ENCODE data around the gene KIAA0825. TPM values are rescaled to one million over a fixed set of nuclear protein-coding genes. Genes with fewer than 3 reads are reported as not detected.

The KIAA0825 gene
- polyA plus RNA-seq, 1 donor from 2014 or later: 5.1 TPM

DNA sequence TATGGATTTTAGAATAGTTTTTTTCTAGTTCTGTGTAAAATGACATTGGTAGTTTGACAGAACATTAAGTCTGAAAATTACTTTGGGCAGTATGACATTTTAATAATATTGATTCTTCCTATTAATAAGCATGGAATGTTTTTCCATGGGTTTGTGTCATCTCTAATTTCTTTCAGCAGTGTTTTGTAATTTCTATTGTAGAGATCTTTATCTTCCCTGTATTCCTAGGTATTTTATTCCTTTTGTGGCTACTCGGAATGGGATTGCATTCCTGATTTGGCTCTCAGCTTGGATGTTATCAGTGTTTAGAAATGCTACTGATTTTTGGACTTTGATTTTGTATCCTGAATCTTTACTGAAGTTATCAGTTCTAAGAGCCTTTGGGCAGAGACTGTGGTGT, 420.4 kb downstream of the KIAA0825 start:
- no peaks in the 10 kb centered on the region for H3K27me3 ChIP-seq (ENCODE audit: insufficient read depth, low read depth, low read length)
- no peak overlapping the region for H3K27ac ChIP-seq (ENCODE audit: low read length)
- no peaks in the 10 kb centered on the region for H4K20me1 ChIP-seq (ENCODE audit: insufficient read depth)
- no peaks in the 10 kb centered on the region for H3F3A ChIP-seq (ENCODE audit: insufficient read depth, low read length, poor library complexity, severe bottlenecking)
- TF ChIP-seq RAD21 (conservative IDR thresholded peaks at IDR 0.05) (no peak), TAF1 (IDR thresholded peaks at IDR 0.05; ENCODE audit: low read depth) (no peak), EZH2 (IDR thresholded peaks at IDR 0.05; ENCODE audit: borderline replicate concordance, insufficient read depth, low read length, poor library complexity, severe bottlenecking) (no peak), EP300 (conservative IDR thresholded peaks at IDR 0.05; ENCODE audit: poor library complexity, severe bottlenecking) (no peak), POLR2AphosphoS5 (IDR thresholded peaks at IDR 0.05) (no peak), MXI1 (conservative IDR thresholded peaks at IDR 0.05; ENCODE audit: poor library complexity, severe bottlenecking) (no peak), SMC3 (conservative IDR thresholded peaks at IDR 0.05; ENCODE audit: poor library complexity) (no peak)
- TF ChIP-seq, protein P1, sequence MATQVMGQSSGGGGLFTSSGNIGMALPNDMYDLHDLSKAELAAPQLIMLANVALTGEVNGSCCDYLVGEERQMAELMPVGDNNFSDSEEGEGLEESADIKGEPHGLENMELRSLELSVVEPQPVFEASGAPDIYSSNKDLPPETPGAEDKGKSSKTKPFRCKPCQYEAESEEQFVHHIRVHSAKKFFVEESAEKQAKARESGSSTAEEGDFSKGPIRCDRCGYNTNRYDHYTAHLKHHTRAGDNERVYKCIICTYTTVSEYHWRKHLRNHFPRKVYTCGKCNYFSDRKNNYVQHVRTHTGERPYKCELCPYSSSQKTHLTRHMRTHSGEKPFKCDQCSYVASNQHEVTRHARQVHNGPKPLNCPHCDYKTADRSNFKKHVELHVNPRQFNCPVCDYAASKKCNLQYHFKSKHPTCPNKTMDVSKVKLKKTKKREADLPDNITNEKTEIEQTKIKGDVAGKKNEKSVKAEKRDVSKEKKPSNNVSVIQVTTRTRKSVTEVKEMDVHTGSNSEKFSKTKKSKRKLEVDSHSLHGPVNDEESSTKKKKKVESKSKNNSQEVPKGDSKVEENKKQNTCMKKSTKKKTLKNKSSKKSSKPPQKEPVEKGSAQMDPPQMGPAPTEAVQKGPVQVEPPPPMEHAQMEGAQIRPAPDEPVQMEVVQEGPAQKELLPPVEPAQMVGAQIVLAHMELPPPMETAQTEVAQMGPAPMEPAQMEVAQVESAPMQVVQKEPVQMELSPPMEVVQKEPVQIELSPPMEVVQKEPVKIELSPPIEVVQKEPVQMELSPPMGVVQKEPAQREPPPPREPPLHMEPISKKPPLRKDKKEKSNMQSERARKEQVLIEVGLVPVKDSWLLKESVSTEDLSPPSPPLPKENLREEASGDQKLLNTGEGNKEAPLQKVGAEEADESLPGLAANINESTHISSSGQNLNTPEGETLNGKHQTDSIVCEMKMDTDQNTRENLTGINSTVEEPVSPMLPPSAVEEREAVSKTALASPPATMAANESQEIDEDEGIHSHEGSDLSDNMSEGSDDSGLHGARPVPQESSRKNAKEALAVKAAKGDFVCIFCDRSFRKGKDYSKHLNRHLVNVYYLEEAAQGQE (IDR thresholded peaks at IDR 0.05; ENCODE audit: borderline replicate concordance): no peak
- TF ChIP-seq, protein P2, sequence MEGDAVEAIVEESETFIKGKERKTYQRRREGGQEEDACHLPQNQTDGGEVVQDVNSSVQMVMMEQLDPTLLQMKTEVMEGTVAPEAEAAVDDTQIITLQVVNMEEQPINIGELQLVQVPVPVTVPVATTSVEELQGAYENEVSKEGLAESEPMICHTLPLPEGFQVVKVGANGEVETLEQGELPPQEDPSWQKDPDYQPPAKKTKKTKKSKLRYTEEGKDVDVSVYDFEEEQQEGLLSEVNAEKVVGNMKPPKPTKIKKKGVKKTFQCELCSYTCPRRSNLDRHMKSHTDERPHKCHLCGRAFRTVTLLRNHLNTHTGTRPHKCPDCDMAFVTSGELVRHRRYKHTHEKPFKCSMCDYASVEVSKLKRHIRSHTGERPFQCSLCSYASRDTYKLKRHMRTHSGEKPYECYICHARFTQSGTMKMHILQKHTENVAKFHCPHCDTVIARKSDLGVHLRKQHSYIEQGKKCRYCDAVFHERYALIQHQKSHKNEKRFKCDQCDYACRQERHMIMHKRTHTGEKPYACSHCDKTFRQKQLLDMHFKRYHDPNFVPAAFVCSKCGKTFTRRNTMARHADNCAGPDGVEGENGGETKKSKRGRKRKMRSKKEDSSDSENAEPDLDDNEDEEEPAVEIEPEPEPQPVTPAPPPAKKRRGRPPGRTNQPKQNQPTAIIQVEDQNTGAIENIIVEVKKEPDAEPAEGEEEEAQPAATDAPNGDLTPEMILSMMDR (IDR thresholded peaks at IDR 0.05; ENCODE audit: poor library complexity, severe bottlenecking): no peak
- H2AFZ ChIP-seq (ENCODE audit: low read depth, low read length): no peak overlapping the region
- no peak overlapping the region for H3K4me3 ChIP-seq (ENCODE audit: low read length)
- H3K9me2 ChIP-seq (ENCODE audit: insufficient read depth, low read length): no peaks in the 10 kb centered on the region
- no peak overlapping the region for H3K9ac ChIP-seq (ENCODE audit: low read length)
- H3K9me3 ChIP-seq (ENCODE audit: low read length): no peaks in the 10 kb centered on the region
- H3K4me2 ChIP-seq (ENCODE audit: low read length): no peak overlapping the region
- H3K36me3 ChIP-seq (ENCODE audit: insufficient read depth, low read length): no peaks in the 10 kb centered on the region
- H3K79me2 ChIP-seq (replicated peaks; ENCODE audit: insufficient read depth, low read length): no peaks in the 10 kb centered on the region

DNA sequence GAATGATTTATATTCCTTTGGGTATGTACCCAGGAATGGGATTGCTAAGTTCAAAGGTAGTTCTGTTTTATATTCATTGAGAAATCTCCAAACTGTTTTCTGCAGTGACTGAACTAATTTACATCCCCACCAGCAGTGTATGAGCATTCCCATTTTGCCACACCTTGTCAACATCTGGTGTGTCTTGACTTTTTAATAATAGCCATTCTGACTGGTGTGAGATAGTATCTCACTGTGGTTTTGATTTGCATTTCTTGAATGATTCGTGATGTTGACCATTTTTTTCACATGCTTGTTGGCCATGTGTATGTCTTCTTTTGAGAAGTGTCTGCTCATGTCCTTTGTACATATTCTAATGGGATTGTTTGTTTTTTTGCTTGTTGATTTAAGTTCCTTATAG, 421.5 kb downstream of the KIAA0825 start:
- H4K20me1 ChIP-seq (ENCODE audit: insufficient read depth): no peaks in the 10 kb centered on the region
- H3K9ac ChIP-seq (ENCODE audit: low read length): no peak overlapping the region
- H3K9me2 ChIP-seq (ENCODE audit: insufficient read depth, low read length): no peaks in the 10 kb centered on the region
- H3K4me2 ChIP-seq (ENCODE audit: low read length): no peak overlapping the region
- H3K36me3 ChIP-seq (ENCODE audit: insufficient read depth, low read length): no peaks in the 10 kb centered on the region
- H3K4me3 ChIP-seq (ENCODE audit: low read length): no peak overlapping the region
- H3K27ac ChIP-seq (ENCODE audit: low read length): no peak overlapping the region
- H3K27me3 ChIP-seq (ENCODE audit: insufficient read depth, low read depth, low read length): no peaks in the 10 kb centered on the region
- no peaks in the 10 kb centered on the region for H3K9me3 ChIP-seq (ENCODE audit: low read length)
- no peaks in the 10 kb centered on the region for H3K79me2 ChIP-seq (replicated peaks; ENCODE audit: insufficient read depth, low read length)
- TF ChIP-seq, protein P1 (IDR thresholded peaks at IDR 0.05; ENCODE audit: borderline replicate concordance): no peak
- TF ChIP-seq POLR2AphosphoS5 (IDR thresholded peaks at IDR 0.05) (no peak), EZH2 (IDR thresholded peaks at IDR 0.05; ENCODE audit: borderline replicate concordance, insufficient read depth, low read length, poor library complexity, severe bottlenecking) (no peak), TAF1 (IDR thresholded peaks at IDR 0.05; ENCODE audit: low read depth) (no peak), EP300 (conservative IDR thresholded peaks at IDR 0.05; ENCODE audit: poor library complexity, severe bottlenecking) (no peak), SMC3 (conservative IDR thresholded peaks at IDR 0.05; ENCODE audit: poor library complexity) (no peak)
- TF ChIP-seq, protein P2 (IDR thresholded peaks at IDR 0.05; ENCODE audit: poor library complexity, severe bottlenecking): no peak
- H3F3A ChIP-seq (ENCODE audit: insufficient read depth, low read length, poor library complexity, severe bottlenecking): no peaks in the 10 kb centered on the region
- no peak overlapping the region for H2AFZ ChIP-seq (ENCODE audit: low read depth, low read length)
